ENCODE data around the gene EFCAB11.
"Not testable (repeated sequence)": the region's sequence is repeated elsewhere in the genome, so short reads cannot be mapped to it uniquely, and the experiment has no call there.

EFCAB11 gene

DNA sequence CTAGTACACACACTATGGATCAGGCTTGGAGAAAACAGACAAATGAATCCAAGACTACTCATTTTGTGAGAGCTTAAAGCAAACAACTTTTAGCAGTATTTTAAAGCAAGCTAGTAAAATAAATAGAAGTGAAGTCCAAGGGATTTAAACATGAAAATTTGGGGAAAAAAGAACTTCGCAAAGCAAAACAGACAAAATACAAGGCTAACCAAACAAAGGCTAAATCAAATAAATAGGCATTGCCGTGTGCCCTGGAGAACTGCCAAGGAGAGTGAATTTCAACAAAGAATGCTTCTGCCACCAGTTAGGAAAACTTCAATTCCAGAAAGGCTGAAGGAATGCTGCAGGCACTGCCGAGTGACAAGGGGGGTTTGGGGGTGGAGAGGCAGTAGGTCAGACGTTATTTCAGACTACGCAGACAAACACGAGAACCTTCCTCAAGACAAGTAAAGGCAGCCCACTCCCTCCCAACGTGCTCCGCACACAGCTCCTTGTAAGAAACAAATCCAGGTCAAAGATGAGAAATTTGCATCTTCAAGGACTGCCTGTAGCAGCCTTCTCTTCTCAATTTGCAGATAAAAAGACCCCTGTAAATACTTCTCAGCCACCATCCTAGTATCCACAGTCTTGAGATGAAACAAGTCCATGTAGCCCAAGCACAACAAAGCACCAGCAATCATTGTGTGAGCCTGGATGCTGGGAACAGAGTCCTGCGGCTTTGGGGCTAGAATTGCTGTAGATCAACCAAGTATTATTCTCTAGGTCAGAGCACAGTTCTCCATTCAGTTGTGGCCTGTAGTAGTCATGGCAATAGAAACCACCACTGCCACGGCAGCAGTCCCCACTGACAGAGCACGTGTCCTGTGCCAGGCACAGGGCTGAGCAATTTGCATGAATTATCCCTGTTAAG lies 43.3 kb downstream of the EFCAB11 start:
- peak; percentile 67 for DNase-seq (ENCODE audit: low spot score)

GRCh38 chr14:89910691-89911009 lies 43.9 kb downstream of the EFCAB11 start:
- no peak for DNase-seq (ENCODE audit: low spot score)

DNA sequence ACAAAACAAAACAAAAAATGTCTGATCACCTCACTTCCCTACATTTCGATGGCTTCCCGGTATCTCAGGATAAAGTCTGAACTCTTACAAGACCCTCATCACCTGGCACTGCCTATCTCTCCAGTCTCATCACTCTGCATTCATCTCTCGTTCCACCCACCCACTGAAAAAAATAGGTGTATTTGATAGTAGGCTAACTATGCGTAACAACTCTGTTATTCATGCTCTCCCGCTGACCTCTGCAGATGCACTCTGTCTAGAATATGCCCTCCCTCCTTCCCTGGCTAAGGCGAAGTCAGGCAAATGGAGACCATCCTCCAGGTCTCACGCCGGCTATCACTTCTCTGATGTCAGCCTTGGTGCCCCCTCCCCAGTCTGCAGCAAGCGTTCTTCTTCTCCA lies 44.9 kb downstream of the EFCAB11 start:
- DNase-seq (ENCODE audit: low spot score): no peak

GRCh38 chr14:89908712-89909450 lies 45.6 kb downstream of the EFCAB11 start:
- no peak for DNase-seq (ENCODE audit: low spot score)

GRCh38 chr14:89907655-89908054 lies 46.9 kb downstream of the EFCAB11 start:
- no peak for DNase-seq (ENCODE audit: low spot score)

GRCh38 chr14:89906000-89906399 lies 48.5 kb downstream of the EFCAB11 start:
- DNase-seq (ENCODE audit: low spot score): no peak

DNA sequence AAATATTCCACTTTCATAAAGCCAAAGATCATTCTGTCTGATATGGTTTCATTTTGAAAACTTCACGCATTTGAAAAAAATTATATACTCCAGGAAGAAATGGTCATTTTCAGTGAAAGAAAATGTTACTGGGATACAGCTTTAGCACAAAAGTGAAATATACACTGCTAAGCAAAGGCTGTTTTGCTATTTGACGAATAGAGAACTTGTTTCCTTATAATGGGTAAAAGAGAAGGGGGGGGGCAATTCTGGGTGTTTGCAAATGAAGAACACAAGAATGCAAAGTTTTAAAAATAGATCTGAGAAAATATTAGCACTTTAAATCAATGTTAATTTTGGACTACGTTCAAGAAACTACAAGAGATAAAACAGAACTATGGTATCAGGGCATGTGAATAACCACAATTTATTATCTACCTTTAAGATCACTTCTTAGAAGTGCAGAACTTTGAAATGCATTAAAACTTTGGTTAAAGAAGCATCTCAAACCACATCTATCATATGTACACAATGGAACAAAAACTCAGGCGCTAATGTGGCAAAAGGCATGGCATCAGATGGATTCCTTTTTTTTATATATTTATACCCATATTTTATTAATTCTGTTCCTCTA lies 51.1 kb downstream of the EFCAB11 start:
- no peak for DNase-seq (ENCODE audit: low spot score)

DNA sequence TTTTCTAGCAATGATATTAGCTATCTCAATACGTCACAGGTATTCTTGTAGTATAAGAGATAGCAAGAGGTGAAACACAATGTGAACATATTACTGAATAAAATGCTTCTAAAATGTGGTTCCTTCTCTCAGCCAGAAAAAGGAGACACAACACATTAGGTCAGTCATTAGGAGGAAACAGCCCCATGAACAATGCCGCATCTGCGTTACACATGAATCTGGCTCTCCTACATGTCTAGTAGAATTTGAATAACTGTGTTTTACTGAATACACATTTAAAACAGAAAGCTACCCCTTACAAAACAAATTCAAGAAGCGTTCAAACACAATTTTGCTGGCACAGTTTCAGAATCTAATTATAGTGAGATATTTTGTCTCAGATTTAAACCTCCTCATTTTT lies 51.6 kb downstream of the EFCAB11 start:
- DNase-seq (ENCODE audit: low spot score): no peak

GRCh38 chr14:89900802-89901201 lies 53.7 kb downstream of the EFCAB11 start:
- no peak for DNase-seq (ENCODE audit: low spot score)

- DNase-seq (ENCODE audit: low spot score): no peak
Measured at GRCh38 chr14:89899917-89900663, 54.4 kb downstream of the EFCAB11 start.

DNA sequence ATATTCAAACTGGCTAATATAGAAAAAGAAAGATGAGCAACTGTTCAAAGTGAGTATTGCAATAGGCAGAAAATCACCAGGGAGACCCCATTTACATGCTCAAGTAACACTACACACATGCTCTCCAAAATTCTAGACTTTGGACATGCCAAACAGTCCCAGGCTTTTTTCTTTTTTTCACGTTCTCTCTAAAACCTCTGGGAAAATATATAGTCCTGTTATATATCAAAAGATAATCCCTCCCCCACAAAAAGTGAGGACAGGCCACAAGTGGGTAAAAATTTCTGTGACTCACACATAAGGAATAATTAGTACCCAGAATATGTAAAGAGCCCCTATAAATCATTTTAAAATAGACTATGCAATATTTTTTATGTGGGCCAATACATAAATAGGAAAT lies 55.2 kb downstream of the EFCAB11 start:
- DNase-seq (ENCODE audit: low spot score): no peak

DNA sequence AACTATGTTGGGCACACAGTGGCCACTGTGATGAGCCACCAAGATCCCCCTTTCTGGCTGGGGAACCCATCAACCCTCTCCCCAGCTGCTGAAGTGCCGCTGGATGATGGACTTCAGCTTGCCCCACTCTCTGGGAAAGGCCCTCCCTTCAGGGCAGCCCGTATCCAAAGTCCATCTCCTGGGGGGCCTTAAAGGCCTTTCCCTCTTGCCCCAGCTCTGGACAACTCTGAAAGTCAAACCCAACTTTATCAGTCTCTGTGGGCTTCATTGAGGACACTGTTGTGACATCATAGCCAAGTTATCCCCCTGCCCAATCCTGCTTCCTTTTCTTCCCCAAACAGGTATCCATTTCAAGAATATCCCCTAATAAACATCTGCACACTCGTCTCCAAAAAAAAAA lies 61.1 kb downstream of the EFCAB11 start:
- not testable (repeated sequence) for DNase-seq (ENCODE audit: low spot score)

DNA sequence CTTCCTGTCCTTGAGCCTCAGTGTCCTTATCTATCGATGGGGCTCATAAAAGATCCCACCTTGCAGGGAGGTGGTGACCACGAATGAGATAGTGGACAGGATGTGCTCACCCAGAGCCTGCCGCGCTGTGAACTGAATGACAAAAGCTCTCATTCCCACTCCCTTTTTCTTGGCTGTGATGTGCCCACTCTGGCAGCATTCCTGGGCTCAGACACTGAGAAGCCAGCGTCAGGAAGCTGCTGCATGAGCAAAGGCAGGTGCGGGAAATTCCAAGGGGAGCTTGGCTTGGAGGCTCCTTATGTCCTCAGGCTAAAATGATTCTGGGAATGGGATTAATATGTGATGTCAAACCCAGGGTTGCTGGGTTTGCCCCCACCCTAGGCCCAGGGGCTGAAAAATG lies 61.6 kb downstream of the EFCAB11 start:
- DNase-seq (ENCODE audit: low spot score): no peak

- DNase-seq (ENCODE audit: low spot score): not testable (repeated sequence)
Measured at GRCh38 chr14:89891721-89892120, 62.8 kb downstream of the EFCAB11 start.

DNA sequence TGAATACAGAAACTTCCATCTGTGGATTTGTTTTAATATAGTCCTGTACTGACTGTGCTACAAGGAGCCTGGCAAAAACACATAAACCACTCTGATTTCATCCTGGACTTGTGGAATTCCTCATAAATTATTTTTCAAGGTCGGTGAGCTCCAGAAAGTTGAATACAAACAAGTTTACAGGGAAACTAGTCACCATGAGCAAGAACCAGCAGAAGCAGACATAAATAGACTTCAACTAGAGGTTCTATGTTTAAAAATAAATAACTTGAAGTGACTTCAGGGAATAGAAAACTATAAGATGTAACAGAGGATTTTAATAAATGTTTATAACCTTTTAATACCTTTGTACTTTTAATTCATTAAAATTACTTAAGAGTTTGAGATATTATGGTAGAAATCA lies 63.5 kb downstream of the EFCAB11 start:
- no peak for DNase-seq (ENCODE audit: low spot score)

GRCh38 chr14:89890589-89890988 lies 63.9 kb downstream of the EFCAB11 start:
- DNase-seq (ENCODE audit: low spot score): no peak

GRCh38 chr14:89889626-89890025 lies 64.9 kb downstream of the EFCAB11 start:
- no peak for DNase-seq (ENCODE audit: low spot score)

GRCh38 chr14:89884761-89885160 lies 69.8 kb downstream of the EFCAB11 start:
- no peak for DNase-seq (ENCODE audit: low spot score)

GRCh38 chr14:89881839-89882238 lies 72.7 kb downstream of the EFCAB11 start:
- no peak for DNase-seq (ENCODE audit: low spot score)

DNA sequence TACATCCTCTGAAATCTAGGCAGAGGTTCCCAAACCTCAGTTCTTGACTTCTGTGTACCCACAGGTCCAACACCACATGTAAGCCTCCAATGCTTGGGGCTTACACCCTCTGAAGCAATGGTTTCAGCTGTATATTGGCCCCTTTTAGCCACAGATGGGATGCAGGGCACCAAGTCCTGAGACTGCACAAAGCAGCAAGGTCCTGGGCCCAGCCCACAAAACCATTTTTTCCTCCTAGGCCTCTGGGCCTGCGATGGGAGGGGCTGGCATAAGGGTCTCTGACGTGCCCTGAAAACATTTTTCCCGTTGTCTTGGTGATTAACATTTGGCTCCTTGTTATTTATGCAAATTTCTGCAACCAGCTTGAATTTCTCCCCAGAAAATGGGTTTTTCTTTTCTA lies 80.4 kb downstream of the EFCAB11 start:
- not testable (repeated sequence) for DNase-seq (ENCODE audit: low spot score)

DNA sequence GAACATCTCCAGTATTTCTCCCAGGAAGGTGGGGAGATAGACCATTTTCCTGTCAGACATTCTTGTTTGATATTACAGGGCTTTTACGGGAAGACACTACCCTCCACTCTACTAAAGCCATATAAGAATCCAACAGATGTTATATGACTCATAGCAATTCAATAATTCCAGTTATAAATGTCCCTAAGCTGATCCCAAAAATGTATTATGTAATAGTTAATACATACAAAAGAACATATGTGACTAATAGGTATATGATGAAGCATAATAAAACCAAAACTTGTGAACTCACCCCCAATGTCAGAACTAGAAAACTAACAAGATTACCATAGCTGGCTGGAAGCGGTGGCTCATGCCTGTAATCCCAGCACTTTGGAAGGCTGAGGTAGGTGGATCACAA lies 84.2 kb downstream of the EFCAB11 start:
- DNase-seq (ENCODE audit: low spot score): no peak

DNA sequence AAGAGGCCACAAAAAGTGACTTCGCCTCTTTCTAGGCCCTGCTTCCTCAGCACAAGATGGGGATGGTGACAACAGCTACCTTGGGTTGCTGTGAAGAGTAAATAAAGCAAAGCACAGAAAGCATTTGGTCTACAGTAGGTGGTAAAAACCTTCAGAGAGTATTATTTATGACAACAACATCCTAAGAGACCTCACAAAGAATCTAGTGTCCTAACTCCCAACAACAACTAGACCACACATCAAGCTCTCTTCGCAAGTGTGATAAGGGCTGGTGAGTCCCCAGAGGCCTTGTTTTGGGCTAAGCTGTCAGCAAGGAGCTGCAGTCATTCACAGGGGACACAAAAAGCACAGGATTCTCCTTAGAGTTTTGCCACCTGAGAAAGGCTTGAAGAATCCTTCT lies 84.9 kb downstream of the EFCAB11 start:
- no peak for DNase-seq (ENCODE audit: low spot score)
